Activated naive CD4-positive, alpha-beta T cell treated with anti-CD3 and anti-CD28 coated beads for 36 hours (primary cell): ENCODE data around the gene DHRS1. TPM values are rescaled to one million over a fixed set of nuclear protein-coding genes. Genes with fewer than 3 reads are reported as not detected.

Experiments
- CTCF ChIA-PET: fragments of 350-600 bp; sonication (Branson Sonifier 250); formaldehyde crosslinking; loops from one replicate; lab custom pipeline; 2021; ENCODE audit warnings: antibody characterized with exemption; lab: Charles Lee
- DNase-seq: peaks from one replicate; pipeline ENCODE4 v3.0.0-alpha.2; 2020
- H3K27ac Mint-ChIP-seq: one replicate; pipeline ENCODE4 v1.8.0; 2021; ENCODE audit warnings: mild to moderate bottlenecking, mixed read lengths
- H3K27me3 Mint-ChIP-seq: one replicate; pipeline ENCODE4 v1.8.0; 2021; ENCODE audit warnings: low read depth, mixed read lengths
- H3K36me3 Mint-ChIP-seq: one replicate; pipeline ENCODE4 v1.8.0; 2021; ENCODE audit warnings: low read depth, mixed read lengths
- H3K4me1 Mint-ChIP-seq: one replicate; pipeline ENCODE4 v1.8.0; 2021; ENCODE audit warnings: low read depth, mixed read lengths
- H3K4me3 Mint-ChIP-seq: one replicate; pipeline ENCODE4 v1.8.0; 2021; ENCODE audit warnings: mild to moderate bottlenecking, moderate library complexity, mixed read lengths
- H3K9me3 Mint-ChIP-seq: one replicate; pipeline ENCODE4 v1.8.0; 2021; ENCODE audit warnings: mixed read lengths
- intact Hi-C: fragments of 100-400 bp; cut with micrococcal nuclease; formaldehyde crosslinking; loops from one replicate; pipeline ENCODE4 v1.15.1; 2023
- total RNA-seq, 2 experiments: library from RNA; stranded (reverse); gene quantifications; one replicate each; pipeline ENCODE4 v1.2.3, GENCODE V29; 2021

Gene DHRS1
- total RNA-seq, 2 experiments from 2014 or later = 11.8 to 13.8 TPM

DNA sequence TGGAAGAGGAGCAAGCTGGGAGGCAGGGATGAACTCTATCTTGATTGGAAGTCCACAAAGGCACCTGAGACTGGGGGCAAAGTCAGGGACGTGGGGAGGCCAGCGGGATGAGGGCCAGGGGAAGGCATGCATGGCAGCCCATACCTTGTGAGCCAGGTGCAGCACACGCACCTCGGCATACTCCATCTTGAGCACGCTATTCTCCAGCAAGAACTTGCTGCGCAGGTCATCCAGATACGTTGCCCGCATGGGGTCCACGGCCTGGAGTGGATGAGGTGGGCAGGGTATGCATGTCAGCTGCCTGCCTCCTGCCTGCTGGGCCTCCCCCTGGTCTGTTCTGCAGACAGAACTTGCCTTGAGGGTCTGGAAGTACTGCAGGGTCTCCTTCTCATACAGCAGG is 32.1 kb downstream of the DHRS1 start:
- H3K4me3 Mint-ChIP-seq = no peak overlapping the region
- no peak for DNase-seq
- peaks cover 16% of the 10 kb centered on the region for H3K4me1 Mint-ChIP-seq
- H3K27me3 Mint-ChIP-seq = no peaks in the 10 kb centered on the region
- H3K36me3 Mint-ChIP-seq = peaks cover 19% of the 10 kb centered on the region
- no peaks in the 10 kb centered on the region for H3K9me3 Mint-ChIP-seq
- intact Hi-C loops = no loop called here
- CTCF ChIA-PET = interaction anchor here (0.6 to 1.8 kb wide), 2 partner anchors 25 to 40 kb away, joined by 3 to 6 read pairs; partner anchors contain the start of genes CIDEB and TINF2
- H3K27ac Mint-ChIP-seq = no peak overlapping the region

DNA sequence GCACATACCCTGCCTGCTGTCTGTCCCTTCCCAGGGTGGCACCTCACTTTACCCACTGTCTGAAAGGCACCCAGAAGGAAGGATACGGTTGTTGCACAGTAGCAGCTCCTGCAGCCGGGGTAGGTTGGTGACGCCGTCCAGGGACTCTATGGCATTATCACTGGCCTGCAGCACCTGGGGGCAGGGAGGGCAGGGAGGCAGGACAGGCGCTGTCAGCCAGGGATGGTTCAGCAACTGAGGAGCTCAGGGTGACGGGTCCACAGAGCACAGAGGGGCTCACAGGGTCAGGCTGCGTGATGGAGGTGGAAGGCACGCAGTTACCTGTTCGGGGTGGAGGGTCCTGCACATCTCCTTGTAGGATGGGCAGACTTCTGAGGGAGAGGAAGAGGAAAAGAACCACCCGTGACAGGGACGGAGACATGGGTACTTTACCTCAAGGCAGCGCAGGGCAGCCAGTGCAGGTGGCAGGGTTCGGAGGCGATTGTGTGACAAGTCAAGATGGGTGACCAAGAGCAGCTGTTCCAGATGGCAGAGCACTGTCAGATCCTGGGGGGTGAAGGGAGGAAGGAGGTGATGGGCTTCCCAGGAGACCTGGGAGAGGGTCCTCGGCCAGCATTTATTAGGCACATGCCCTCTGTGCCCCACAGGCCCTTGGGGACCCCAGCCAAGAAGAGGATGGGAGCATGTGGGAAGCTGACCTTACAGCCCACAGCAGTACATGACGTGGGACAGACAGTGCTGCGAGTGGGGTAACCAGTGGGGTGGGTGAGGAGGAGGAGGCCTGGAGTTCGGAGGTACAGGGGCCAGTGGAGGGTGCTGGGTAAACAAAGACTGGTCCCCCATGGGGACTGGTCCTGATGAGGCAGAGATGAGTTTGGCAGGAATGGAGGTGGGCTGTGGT is 33.0 kb downstream of the DHRS1 start:
- Mint-ChIP-seq H3K36me3 (peaks cover 18% of the 10 kb centered on the region), H3K4me1 (peaks cover 6% of the 10 kb centered on the region), H3K9me3 (no peaks in the 10 kb centered on the region), H3K27me3 (no peaks in the 10 kb centered on the region), H3K4me3 (no peak overlapping the region), H3K27ac (no peak overlapping the region)
- intact Hi-C loops = no loop called here
- CTCF ChIA-PET = interaction anchor here (1.4 to 1.9 kb wide), 3 partner anchors 20 to 65 kb away, joined by 3 to 9 read pairs (median 7); partner anchors contain the start of gene TINF2
- no peak for DNase-seq

- H3K27ac Mint-ChIP-seq = no peak overlapping the region
Measured at GRCh38 chr14:24264298-24264697, 35.3 kb downstream of the DHRS1 start.

GRCh38 chr14:24263848-24264247 is 35.7 kb downstream of the DHRS1 start:
- DNase-seq = no peak
- Mint-ChIP-seq H3K27me3 (no peaks in the 10 kb centered on the region), H3K27ac (no peak overlapping the region), H3K4me3 (no peak overlapping the region), H3K9me3 (no peaks in the 10 kb centered on the region), H3K4me1 (no peaks in the 10 kb centered on the region), H3K36me3 (peaks cover 13% of the 10 kb centered on the region)
- CTCF ChIA-PET = interaction anchor here (0.9 kb wide), 1 partner anchor 13 kb away, joined by 3 read pairs; no protein-coding TSS in a partner anchor
- intact Hi-C loops = no loop called here

More at GRCh38 chr14:24264298-24264697, 35.3 kb downstream of the DHRS1 start:
- no peaks in the 10 kb centered on the region for H3K9me3 Mint-ChIP-seq
- CTCF ChIA-PET = interaction anchor here (0.6 kb wide), 1 partner anchor 11 kb away, joined by 4 read pairs; no protein-coding TSS in a partner anchor
- intact Hi-C loops = no loop called here
- H3K4me1 Mint-ChIP-seq = peaks cover 1% of the 10 kb centered on the region
- no peaks in the 10 kb centered on the region for H3K27me3 Mint-ChIP-seq
- peaks cover 16% of the 10 kb centered on the region for H3K36me3 Mint-ChIP-seq
- DNase-seq = no peak
- H3K4me3 Mint-ChIP-seq = no peak overlapping the region

GRCh38 chr14:24262821-24263733 is 36.5 kb downstream of the DHRS1 start, which contains the start of gene TGM1:
Gene TGM1, minus strand, starts transcription at chr14:24263177. Its CDS starts 825 bp downstream, at chr14:24262352.
- Mint-ChIP-seq H3K36me3 (peaks cover 13% of the 10 kb centered on the region), H3K27me3 (no peaks in the 10 kb centered on the region), H3K9me3 (no peaks in the 10 kb centered on the region)

DNA sequence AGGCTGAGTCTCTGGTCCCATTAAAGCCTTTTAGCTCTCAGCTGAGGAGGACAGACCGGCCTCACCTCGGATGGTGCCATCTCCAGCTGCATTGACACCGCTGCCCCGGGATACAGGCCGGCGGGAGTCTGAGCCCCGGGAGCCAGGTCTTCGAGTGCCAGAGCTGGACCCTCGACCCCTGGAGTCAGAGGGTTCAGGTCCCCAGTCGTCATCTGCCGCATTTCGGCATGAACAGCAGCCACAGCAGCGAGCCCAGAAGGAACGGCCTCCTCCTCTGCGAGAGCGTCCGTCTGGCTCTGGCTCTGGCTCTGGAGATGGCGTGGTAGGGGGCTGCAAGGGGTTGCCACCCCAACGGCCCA is 37.6 kb downstream of the DHRS1 start:
- no peaks in the 10 kb centered on the region for H3K4me1 Mint-ChIP-seq
- intact Hi-C loops = no loop called here

More at GRCh38 chr14:24262821-24263733, 36.5 kb downstream of the DHRS1 start, which contains the start of gene TGM1:
- H3K4me3 Mint-ChIP-seq = no peak within 1 kb of the TSS
- no peaks in the 10 kb centered on the region for H3K4me1 Mint-ChIP-seq
- CTCF ChIA-PET = interaction anchor here (0.9 kb wide), 1 partner anchor 12 kb away, joined by 3 read pairs; no protein-coding TSS in a partner anchor
- intact Hi-C loops = no loop called here
- H3K27ac Mint-ChIP-seq = no peak within 1 kb of the TSS
- DNase-seq = no peak

DNA sequence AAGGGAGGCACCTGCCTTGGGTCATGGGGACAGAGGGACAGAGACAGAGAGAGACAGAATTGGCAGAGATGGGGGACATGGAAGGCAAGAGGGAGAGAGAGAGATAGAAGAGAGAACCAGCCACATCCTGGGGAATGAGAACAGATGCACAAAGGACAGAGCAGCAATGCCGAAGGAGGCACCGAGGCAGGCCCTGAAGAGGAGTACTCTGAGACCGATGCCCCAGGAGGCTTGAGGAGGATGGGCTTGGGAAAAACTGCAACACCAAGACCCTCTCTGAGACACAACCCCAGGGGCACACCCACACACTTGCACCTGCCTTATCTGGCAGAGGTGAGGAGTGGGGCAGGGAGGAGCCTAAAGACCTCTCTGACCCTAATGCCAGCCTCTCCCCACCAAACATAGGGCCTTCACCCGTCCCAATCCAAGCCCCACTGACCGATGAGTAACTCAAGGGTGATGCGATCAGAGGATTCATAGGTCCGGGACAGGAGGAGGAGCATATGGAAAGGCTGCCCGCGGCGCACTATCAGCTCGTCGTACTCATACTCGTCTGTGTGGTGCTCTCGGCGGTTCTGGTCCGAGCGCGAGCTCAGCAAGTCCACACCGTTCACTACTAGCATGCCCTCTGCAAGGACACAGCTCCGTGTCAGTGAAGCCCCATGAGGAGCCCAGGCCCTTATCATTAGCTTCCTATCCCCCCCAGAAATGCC is 38.2 kb downstream of the DHRS1 start:
- intact Hi-C loops = no loop called here
- H3K27me3 Mint-ChIP-seq = no peaks in the 10 kb centered on the region
- H3K9me3 Mint-ChIP-seq = no peaks in the 10 kb centered on the region
- peaks cover 9% of the 10 kb centered on the region for H3K36me3 Mint-ChIP-seq
- no peak overlapping the region for H3K27ac Mint-ChIP-seq
- H3K4me1 Mint-ChIP-seq = no peaks in the 10 kb centered on the region
- no peak overlapping the region for H3K4me3 Mint-ChIP-seq
- CTCF ChIA-PET = interaction anchor here (0.6 to 2.1 kb wide), 4 partner anchors 8 to 21 kb away, joined by 3 to 8 read pairs (median 4); partner anchors contain the start of genes RABGGTA and TINF2
- no peak for DNase-seq

More for the DNA sequence above, 37.6 kb downstream of the DHRS1 start:
- H3K9me3 Mint-ChIP-seq = no peaks in the 10 kb centered on the region
- no peak overlapping the region for H3K4me3 Mint-ChIP-seq
- H3K36me3 Mint-ChIP-seq = peaks cover 11% of the 10 kb centered on the region
- CTCF ChIA-PET = interaction anchor here (0.6 to 2.1 kb wide), 5 partner anchors 9 to 46 kb away, joined by 3 to 8 read pairs (median 4); partner anchors contain the start of genes CIDEB, RABGGTA and TINF2
- no peak overlapping the region for H3K27ac Mint-ChIP-seq
- no peaks in the 10 kb centered on the region for H3K27me3 Mint-ChIP-seq
- no peak for DNase-seq

DNA sequence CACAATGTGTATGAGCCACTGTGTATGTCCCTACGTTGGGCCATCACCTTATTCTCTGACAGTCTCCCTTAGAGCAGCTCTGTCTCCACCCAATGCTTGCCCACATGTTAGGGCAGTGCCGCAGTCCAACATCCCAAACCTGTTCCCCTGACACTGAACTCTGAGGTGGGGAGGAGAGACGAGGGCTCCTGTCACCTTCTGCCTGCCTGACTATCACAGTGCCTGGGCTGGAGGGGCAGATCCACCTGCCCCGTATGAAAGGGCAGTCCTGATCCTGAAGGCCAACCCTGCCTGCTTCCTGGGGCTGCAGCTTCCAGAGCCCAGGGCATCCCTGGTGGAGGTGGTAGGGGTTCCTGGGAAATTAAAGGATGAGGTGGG is 38.8 kb downstream of the DHRS1 start:
- H3K36me3 Mint-ChIP-seq = peaks cover 6% of the 10 kb centered on the region

GRCh38 chr14:24260026-24260779 is 39.4 kb downstream of the DHRS1 start:
- intact Hi-C loops = no loop called here
- CTCF ChIA-PET = interaction anchor here (2.1 kb wide), 1 partner anchor 18 kb away, joined by 8 read pairs; the partner anchor contains the start of gene TINF2
- no peak overlapping the region for H3K27ac Mint-ChIP-seq
- no peaks in the 10 kb centered on the region for H3K27me3 Mint-ChIP-seq
- H3K4me3 Mint-ChIP-seq = no peak overlapping the region
- DNase-seq = no peak
- no peaks in the 10 kb centered on the region for H3K4me1 Mint-ChIP-seq
- H3K36me3 Mint-ChIP-seq = peaks cover 6% of the 10 kb centered on the region
- H3K9me3 Mint-ChIP-seq = no peaks in the 10 kb centered on the region

More for the DNA sequence above, 38.8 kb downstream of the DHRS1 start:
- intact Hi-C loops = no loop called here
- no peaks in the 10 kb centered on the region for H3K4me1 Mint-ChIP-seq
- H3K27me3 Mint-ChIP-seq = no peaks in the 10 kb centered on the region
- no peak overlapping the region for H3K27ac Mint-ChIP-seq
- no peaks in the 10 kb centered on the region for H3K9me3 Mint-ChIP-seq
- CTCF ChIA-PET = interaction anchor here (1.0 to 2.1 kb wide), 2 partner anchors 8 to 18 kb away, joined by 4 to 8 read pairs; partner anchors contain the start of gene TINF2
- no peak for DNase-seq
- no peak overlapping the region for H3K4me3 Mint-ChIP-seq

DNA sequence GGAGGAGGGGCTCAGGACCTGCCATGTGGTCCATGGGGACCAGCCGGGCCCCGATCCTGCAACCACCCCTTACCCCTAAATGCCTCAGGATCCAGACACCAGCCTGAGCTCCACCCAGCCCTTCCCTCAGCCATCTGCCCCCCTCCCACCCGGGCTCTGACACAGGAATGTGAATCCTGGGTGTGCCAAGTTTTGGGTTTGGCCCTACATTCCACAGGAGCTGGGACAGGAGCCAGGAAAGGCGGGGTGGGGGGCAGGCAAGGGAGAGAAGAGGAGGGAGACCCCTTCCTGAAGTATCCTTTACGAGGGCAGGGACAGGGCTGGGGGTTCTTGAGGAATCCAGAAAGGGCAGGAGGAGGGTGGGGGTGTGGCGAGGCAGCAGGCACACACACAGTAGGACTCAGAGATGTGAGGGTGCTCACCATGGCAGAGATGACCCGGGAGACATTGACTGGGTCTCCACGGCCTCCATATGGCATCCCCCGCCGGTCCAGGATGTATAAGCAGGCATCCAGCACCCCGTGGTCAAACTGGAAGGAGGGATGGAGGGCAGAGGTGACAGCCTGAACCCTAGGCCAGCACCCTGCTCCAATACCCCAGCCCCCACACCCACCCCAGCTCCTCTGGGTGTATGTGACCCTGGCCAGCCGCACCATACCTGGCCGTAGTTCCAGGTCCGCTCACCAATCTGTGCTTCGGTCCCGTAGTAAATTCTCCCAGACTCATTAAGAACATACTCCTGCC is 40.1 kb downstream of the DHRS1 start:
- no peaks in the 10 kb centered on the region for H3K9me3 Mint-ChIP-seq
- intact Hi-C loops = no loop called here
- H3K36me3 Mint-ChIP-seq = peaks cover 6% of the 10 kb centered on the region
- DNase-seq = no peak
- CTCF ChIA-PET = interaction anchor here (0.5 to 1.0 kb wide), 3 partner anchors 37 to 73 kb away, joined by 3 to 4 read pairs (median 3); no protein-coding TSS in a partner anchor
- H3K4me1 Mint-ChIP-seq = no peaks in the 10 kb centered on the region
- H3K27me3 Mint-ChIP-seq = no peaks in the 10 kb centered on the region
- no peak overlapping the region for H3K27ac Mint-ChIP-seq
- no peak overlapping the region for H3K4me3 Mint-ChIP-seq
